AG20443 (cell line): ENCODE results near the gene NEURL1.
"Not testable (repeated sequence)": the region's sequence is repeated elsewhere in the genome, so short reads cannot be mapped to it uniquely, and the experiment has no call there.

Experiments
- DNase-seq: peaks from one replicate; pipeline ENCODE4 v3.0.0; 2012; ENCODE audit warnings: low spot score, mixed read lengths

NEURL1 gene

GRCh38 chr10:103493916-103494877 lies 692 bp downstream of the NEURL1 start:
- peak; percentile 47 for DNase-seq

GRCh38 chr10:103495321-103495720 lies 1.8 kb downstream of the NEURL1 start:
- no peak for DNase-seq

GRCh38 chr10:103497161-103497915 lies 3.8 kb downstream of the NEURL1 start:
- no peak for DNase-seq

GRCh38 chr10:103498936-103499638 lies 5.6 kb downstream of the NEURL1 start:
- no peak for DNase-seq

- DNase-seq = no peak
These were observed 6.4 kb downstream of the NEURL1 start for GRCh38 chr10:103499881-103500280.

GRCh38 chr10:103500481-103500880 lies 7.0 kb downstream of the NEURL1 start:
- no peak for DNase-seq

- no peak for DNase-seq
These were observed 7.7 kb downstream of the NEURL1 start for GRCh38 chr10:103501186-103501585.

- no peak for DNase-seq
These were observed 9.6 kb downstream of the NEURL1 start for GRCh38 chr10:103502849-103503660.

- not testable (repeated sequence) for DNase-seq
These were observed 10.3 kb downstream of the NEURL1 start for GRCh38 chr10:103503777-103504176.

GRCh38 chr10:103504181-103504783 lies 10.8 kb downstream of the NEURL1 start:
- DNase-seq = no peak

- DNase-seq = no peak
These were observed 12.6 kb downstream of the NEURL1 start for GRCh38 chr10:103506061-103506460.

- DNase-seq = no peak
These were observed 14.0 kb downstream of the NEURL1 start for GRCh38 chr10:103507235-103508191.

GRCh38 chr10:103510046-103510685 lies 16.7 kb downstream of the NEURL1 start:
- DNase-seq = peak; percentile 3

- DNase-seq = peak; percentile 2
These were observed 17.6 kb downstream of the NEURL1 start for GRCh38 chr10:103510791-103511752.

GRCh38 chr10:103512166-103512565 lies 18.7 kb downstream of the NEURL1 start:
- DNase-seq = no peak

GRCh38 chr10:103512591-103513379 lies 19.3 kb downstream of the NEURL1 start:
- peak; percentile 10 for DNase-seq

- peak; percentile 7 for DNase-seq
These were observed 20.0 kb downstream of the NEURL1 start for GRCh38 chr10:103513380-103514060.
